G401 (cell line): Measurements from ENCODE around the gene CASK. TPM values are rescaled to one million over a fixed set of nuclear protein-coding genes. Genes with fewer than 3 reads are reported as not detected.

Source experiments
- DNase-seq: peaks from one replicate; pipeline ENCODE4 v3.0.0-alpha.2; 2015; ENCODE audit warnings: low spot score
- in situ Hi-C: cut with HindIII; loops from 2 replicates; pipeline ENCODE4 v1.10.0; 2016; ENCODE audit warnings: low sequenced_read_pairs, mixed read lengths
- total RNA-seq: library from RNA; depleted of rRNA; stranded (reverse); fragments of >200 nt; shearing (Covaris generic); gene quantifications from 2 replicates; pipeline ENCODE4 v1.2.3, GENCODE V29; 2014; rRNA removed

Gene CASK
- total RNA-seq, 1 experiment from 2014 or later: 43.2 TPM

DNA sequence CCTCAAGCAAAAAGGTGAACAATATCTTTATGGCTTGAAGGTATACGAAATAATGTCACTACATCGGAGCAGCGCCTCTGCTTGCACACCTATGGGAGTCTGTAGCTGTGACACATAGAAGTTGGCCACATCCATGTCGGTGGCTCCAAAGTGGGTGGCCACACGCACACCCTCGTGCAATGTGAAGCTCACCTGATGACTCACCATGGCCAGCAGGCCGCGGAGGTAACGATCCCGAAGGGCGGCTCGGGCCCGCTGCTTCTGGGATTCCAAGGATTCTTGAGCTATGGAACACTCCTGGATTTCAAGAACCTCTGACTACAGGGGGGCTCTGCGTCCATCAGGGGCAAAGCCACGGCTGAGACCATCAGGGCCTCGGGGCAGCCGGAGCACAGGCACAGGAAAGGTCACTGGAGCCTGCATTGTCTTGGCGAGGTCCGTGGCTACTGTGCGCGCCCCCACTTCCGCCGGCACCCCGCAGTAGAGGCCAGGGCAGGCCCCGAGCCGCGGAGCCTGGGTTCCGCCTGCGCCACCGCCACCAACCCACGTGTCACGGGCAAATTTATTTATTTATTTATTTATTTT, 451.0 kb downstream of the CASK start:
- DNase-seq: no peak
- in situ Hi-C loops: no loop called here

DNA sequence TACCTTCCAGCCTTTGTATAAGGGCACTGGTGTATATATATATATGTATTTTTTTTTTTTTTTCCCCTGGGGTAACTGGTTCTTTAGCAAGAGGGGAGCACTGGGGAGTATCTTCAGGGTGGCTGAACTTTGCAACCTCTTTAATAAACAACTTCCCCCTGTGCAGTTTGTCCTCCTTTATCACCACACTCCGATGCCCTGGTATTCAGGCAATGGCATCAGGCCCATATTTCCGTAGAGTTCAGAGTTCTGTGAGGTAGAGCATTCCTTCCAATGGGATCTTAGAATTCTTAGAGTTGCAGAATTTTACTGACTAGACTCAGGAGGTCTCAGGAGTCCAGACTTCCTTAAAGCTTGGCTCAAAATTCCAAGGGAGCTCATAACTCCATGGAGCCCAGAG, 451.6 kb downstream of the CASK start:
- no peak for DNase-seq
- in situ Hi-C loops: no loop called here

DNA sequence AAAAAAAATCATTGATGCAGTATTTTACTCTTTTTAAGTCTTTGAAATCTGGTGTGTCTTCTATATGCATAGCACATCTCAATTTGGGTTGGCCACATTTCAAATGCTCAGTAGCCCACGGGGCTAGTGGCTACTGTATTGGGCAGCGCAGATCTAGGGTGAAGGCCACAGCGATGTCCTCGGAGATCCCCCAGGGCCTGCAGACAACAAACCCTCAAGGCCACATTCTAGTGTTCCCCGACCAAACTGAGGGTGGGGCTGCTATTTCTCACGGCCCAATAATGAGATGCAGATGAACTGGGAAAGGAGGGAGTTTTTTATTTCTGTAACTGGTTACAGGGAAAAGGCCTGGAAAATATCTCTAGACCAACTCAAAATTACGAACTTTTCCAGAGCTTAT, 452.6 kb downstream of the CASK start:
- no peak for DNase-seq
- in situ Hi-C loops: no loop called here

DNA sequence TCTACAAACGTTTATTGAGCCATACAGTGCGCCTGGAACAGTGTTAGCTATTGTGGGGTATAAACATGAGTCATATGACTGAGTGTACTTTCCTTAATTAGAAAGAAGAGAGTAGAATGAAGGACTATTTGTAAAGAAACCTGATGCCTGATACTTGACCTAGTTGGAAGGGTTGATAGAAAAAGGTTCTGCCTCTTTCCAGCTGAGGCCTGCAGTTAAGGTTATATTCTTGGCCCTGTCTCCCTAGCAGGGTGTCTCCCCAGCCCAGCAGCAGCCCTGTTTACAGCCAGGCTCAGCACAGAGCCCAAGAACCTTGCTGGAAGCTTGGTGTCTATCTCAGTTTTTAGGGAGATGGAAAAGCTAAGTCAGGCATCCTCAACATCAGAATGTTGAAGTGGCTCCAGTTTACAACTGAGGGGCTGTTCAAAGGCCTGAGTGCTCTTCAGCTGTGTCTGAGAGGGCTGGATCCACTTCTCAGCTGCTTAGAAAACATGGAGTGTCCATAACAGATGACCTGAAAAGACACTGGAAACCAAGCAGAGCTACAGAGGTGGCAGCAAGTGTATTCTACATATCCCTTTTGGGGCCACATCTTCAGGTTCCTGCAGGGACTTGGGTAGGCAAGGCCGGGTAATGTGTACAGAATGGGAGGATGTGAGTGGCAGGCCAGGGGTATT, 454.6 kb downstream of the CASK start:
- DNase-seq: no peak
- in situ Hi-C loops: no loop called here

Other genes with a start within 250 kb of the CASK start
- not detected in 2 replicates for gene GPR34, start 234.6 kb downstream of the CASK start, total RNA-seq
- gene GPR82, start 199.4 kb downstream of the CASK start, total RNA-seq: not detected in 2 replicates